Thyroid gland (tissue), 4 donors: ENCODE results near the gene RAB6B. TPM values are rescaled to one million over a fixed set of nuclear protein-coding genes. Genes with fewer than 3 reads are reported as not detected.

Experiments used
- DNase-seq, 2 donors: peaks; one replicate each; pipeline ENCODE4 v3.0.0-alpha.2; 2019
- H3K27ac ChIP-seq, 3 donors: fragments of 200-600 bp; sonication (generic); 1 replicate in 2 of 3; 2 replicates in 1 of 3; pipeline ENCODE4 v1.5.1; 2016 to 2019; ENCODE audit warnings: mild to moderate bottlenecking in 1 of 3, moderate library complexity in 1 of 3
- H3K27me3 ChIP-seq: fragments of 200-600 bp; sonication (generic); one replicate; pipeline ENCODE4 v1.5.1; 2019
- H3K36me3 ChIP-seq, 2 donors: fragments of 200-600 bp; sonication (generic); one replicate each; pipeline ENCODE4 v1.5.1; 2016 to 2019
- H3K4me1 ChIP-seq, 2 donors: fragments of 200-600 bp; sonication (generic); one replicate each; pipeline ENCODE4 v1.5.1; 2017 to 2019
- H3K4me3 ChIP-seq, 3 donors: fragments of 200-600 bp; sonication (generic); replicated peaks in 1 of 3; 1 replicate in 2 of 3; 2 replicates in 1 of 3; pipeline ENCODE4 v1.5.1; 2016; ENCODE audit warnings: mild to moderate bottlenecking in 1 of 3
- H3K9me3 ChIP-seq: fragments of 200-600 bp; sonication (generic); one replicate; pipeline ENCODE4 v1.5.1; 2017
- POLR2A ChIP-seq, 2 donors: fragments of 450-650 bp; IDR thresholded peaks; one replicate each; pipeline ENCODE4 v1.6.1; 2017; ENCODE audit warnings: antibody characterized with exemption in 2 of 2, mild to moderate bottlenecking in 2 of 2, moderate library complexity in 1 of 2
- WGBS, 2 donors: methylation state at CpG; one replicate each; pipeline ENCODE4 v1.1.5; 2017; 5-methylcytosine and 5-hydroxymethylcytosine counted together
- intact Hi-C: fragments of 100-400 bp; cut with DNase I; formaldehyde crosslinking; loops from one replicate; pipeline ENCODE4 v1.15.1; 2023
- total RNA-seq, 4 donors: library from RNA; depleted of rRNA; stranded (reverse); fragments of >200 nt; gene quantifications; one replicate each; pipeline ENCODE4 v1.2.3, GENCODE V29; 2016
- TF ChIP-seq, protein P1 (sequence below), 6 experiments: fragments of 200-600 bp in 3 of 6; fragments of 450-650 bp in 3 of 6; sonication (generic) in 3 of 6; IDR thresholded peaks; one replicate each; pipeline ENCODE4 v1.5.1; 2016 to 2019; ENCODE audit warnings: antibody characterized with exemption in 6 of 6, mild to moderate bottlenecking in 2 of 6, inconsistent platforms in 1 of 6, moderate library complexity in 1 of 6

The RAB6B gene
- total RNA-seq, 4 donors from 2014 or later: 4.4 to 6.2 (median 5.6) TPM

DNA sequence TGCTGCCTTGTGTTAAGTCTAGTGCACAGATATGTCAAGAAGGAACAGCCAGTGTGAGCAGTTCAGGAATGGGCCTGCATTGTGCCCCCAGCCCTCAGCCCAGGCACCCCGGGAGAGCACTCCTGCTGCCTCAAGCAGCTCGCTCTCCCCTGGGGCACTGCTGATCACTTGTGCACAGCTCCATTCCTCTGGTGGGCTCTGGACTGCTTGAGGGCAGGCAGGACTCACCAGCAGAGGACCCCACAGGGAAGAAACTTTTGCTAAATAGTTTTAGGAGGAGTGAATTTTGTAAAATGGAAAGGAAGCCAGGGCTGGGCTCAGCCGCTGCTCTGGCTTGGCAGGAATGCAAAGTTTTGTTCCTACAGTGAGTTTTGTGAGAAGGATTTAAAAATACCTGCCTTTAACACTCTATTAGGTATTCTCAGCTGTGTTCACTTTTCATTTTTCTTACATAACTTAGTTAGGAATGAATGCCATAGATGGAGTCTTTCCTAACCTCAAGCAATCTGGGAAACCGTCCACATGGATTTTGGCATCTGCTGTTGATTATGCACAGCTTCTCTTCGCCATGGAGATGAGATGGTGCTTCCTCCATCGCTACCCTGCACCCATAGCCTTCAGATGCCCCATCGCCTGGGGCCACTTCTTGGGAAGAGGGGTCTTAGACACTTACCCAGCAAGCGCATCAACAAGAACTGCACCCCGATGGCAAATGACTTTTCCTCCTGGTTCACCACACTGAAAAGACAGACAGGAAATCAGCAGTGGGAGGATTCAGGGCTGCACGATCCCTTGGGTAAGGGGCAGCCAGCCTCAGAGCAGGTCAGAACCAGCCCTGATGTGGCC is 42.3 kb upstream of the RAB6B start:
- Histone ChIP-seq H3K27me3 (no peaks in the 10 kb centered on the region), H3K4me1 (no peaks in the 10 kb centered on the region), H3K36me3 (peaks cover 5 to 16% of the 10 kb centered on the region in 2 donors), H3K4me3 (no peak overlapping the region), H3K27ac (no peak overlapping the region), H3K9me3 (no peaks in the 10 kb centered on the region)
- WGBS, 2 donors: 81 to 88% methylated on average over 9 to 10 of the region's 10 CpGs
- intact Hi-C loops: loop anchor here (10.0 kb wide), 1 partner anchor 277 kb away; no protein-coding TSS in a partner anchor
- TF ChIP-seq, protein P1, sequence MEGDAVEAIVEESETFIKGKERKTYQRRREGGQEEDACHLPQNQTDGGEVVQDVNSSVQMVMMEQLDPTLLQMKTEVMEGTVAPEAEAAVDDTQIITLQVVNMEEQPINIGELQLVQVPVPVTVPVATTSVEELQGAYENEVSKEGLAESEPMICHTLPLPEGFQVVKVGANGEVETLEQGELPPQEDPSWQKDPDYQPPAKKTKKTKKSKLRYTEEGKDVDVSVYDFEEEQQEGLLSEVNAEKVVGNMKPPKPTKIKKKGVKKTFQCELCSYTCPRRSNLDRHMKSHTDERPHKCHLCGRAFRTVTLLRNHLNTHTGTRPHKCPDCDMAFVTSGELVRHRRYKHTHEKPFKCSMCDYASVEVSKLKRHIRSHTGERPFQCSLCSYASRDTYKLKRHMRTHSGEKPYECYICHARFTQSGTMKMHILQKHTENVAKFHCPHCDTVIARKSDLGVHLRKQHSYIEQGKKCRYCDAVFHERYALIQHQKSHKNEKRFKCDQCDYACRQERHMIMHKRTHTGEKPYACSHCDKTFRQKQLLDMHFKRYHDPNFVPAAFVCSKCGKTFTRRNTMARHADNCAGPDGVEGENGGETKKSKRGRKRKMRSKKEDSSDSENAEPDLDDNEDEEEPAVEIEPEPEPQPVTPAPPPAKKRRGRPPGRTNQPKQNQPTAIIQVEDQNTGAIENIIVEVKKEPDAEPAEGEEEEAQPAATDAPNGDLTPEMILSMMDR (IDR thresholded peaks at IDR 0.05): no peak
- TF ChIP-seq POLR2A (IDR thresholded peaks at IDR 0.05): no peak
- DNase-seq: no peak

DNA sequence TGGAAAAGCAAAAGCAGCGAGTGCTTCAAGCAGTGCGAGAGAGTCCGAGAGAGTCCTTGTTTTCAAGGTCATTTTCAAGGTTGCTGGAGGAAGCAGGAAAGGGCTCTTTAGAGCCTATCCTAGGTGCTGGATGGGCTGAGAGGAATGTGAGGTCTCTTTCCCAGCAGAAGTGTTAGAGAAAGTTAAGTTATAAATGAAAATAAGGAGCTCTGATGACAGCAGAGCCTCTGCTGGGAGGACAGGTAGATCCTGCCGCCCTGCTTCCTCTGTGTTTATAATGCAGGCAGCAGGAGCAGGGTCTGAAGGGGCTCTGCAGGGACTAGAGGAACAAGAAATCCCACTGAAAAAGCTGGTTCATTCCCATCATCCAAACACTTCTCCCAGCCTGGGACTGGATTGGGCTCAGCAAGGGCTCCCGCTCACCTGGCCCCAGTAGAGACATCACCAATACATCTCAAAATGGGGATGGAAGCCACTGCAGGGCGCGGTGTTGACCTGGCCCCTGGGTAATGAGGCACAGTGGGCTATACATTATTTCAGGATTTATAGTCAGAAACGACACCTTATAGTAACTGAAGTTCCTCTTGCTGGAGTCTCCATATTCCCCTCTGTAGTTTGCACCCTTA is 41.5 kb upstream of the RAB6B start:
- Histone ChIP-seq H3K27me3 (no peaks in the 10 kb centered on the region), H3K36me3 (peaks cover 0 to 16% of the 10 kb centered on the region in 2 donors), H3K9me3 (no peaks in the 10 kb centered on the region), H3K27ac (no peak overlapping the region), H3K4me1 (no peaks in the 10 kb centered on the region), H3K4me3 (no peak overlapping the region)
- TF ChIP-seq POLR2A (IDR thresholded peaks at IDR 0.05): no peak
- TF ChIP-seq, protein P1 (IDR thresholded peaks at IDR 0.05): no peak
- 80 to 87% methylated on average over 8 of the region's 8 CpGs for WGBS, 2 donors
- intact Hi-C loops: loop anchor here (10.0 kb wide), 1 partner anchor 278 kb away; no protein-coding TSS in a partner anchor
- DNase-seq: no peak

DNA sequence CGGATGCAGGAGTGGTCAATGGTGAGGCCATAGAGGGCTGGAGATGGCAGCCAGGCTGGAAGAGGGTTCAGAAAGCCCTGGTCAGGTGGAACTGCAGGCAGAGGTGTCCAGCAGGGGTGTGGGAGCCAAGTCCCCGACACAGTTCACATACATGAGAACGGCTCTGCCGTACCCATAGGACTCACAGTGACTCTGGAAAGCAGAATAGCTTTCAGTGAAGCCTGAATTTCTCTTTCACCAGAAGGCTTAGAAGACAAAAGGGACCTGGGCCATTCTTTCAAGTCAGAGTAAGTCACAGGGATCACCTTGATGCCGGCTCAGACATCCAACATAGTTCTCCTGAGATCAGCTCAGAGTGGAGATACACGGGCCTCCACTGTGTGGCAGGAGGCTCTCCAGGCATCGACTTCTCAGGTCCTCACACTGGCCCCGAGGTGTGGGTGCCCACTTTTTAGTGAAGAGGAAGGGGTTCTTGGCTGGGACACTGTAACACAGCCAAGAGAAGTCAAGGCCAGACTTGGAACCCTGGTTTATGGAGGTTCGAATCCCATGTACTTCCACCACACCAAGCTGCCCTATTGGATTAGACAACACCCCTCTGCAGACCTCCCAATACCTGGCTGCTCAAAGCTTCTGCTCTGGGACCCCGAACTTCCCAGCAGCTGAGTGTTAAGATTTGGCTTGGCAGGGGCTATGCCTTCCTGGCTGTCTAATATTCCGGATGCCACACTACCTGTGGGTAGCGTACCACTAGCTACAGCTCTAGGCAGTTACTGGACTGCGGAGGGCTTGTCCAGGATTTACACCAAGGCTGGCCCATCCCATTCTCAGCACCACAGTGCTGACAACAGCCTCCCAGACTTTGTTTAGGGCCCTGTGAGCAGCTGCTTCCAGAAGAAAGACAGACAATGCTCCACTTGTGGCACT is 40.4 kb upstream of the RAB6B start:
- DNase-seq: no peak
- no peak for TF ChIP-seq POLR2A (IDR thresholded peaks at IDR 0.05)
- TF ChIP-seq, protein P1 (IDR thresholded peaks at IDR 0.05): no peak
- H3K36me3 ChIP-seq: peaks cover 0 to 16% of the 10 kb centered on the region in 2 donors
- no peaks in the 10 kb centered on the region for H3K27me3 ChIP-seq
- H3K4me3 ChIP-seq: no peak overlapping the region
- H3K9me3 ChIP-seq: no peaks in the 10 kb centered on the region
- no peaks in the 10 kb centered on the region for H3K4me1 ChIP-seq
- 90 to 93% methylated on average over 11 of the region's 13 CpGs for WGBS, 2 donors
- H3K27ac ChIP-seq: no peak overlapping the region
- intact Hi-C loops: loop anchor here (10.0 kb wide), 1 partner anchor 279 kb away; no protein-coding TSS in a partner anchor

DNA sequence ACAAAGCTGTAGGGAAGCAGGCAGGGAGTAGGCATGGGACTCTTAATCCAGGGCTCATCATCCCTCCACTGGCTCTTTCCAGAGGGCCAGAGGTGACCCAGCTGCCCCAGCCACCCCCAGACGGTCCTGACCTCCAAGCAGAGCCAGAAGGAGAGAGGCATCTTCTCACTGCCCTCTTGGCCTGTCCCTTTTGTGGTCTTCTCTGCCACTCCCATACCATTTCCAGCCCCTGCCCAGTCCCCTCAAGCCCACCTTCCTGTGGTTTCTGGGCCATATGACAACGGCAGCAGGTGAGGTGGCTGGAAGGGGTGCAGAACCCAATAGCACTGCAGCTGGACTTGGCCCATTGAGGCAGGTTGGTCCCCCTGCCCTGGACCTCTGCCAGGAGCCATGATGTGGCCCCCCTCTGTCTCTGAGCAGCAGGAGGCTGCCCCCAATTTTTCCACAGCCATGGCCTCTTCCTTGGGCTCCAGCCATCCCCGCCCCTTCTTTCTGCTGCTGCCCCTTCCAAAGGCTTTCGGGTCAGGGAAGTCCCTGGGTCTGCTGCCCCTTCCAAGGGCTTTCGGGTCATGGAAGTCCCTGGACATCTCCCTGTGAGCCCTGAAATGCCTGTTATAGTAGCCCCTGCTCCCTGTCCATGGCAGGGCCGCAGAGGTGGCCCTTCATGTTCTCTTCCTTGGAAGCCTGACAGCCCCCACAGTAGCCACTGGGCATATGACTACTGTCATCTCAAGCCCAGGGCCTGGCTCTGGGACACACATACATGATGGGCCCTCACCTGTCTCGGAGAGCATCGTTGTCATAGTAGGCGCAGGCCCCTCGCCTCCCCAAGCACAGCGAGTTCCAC is 39.5 kb upstream of the RAB6B start:
- TF ChIP-seq, protein P1 (IDR thresholded peaks at IDR 0.05): no peak
- no peak for TF ChIP-seq POLR2A (IDR thresholded peaks at IDR 0.05)
- H3K9me3 ChIP-seq: no peaks in the 10 kb centered on the region
- H3K4me3 ChIP-seq: no peak overlapping the region
- no peaks in the 10 kb centered on the region for H3K27me3 ChIP-seq
- intact Hi-C loops: loop anchor here (10.0 kb wide), 1 partner anchor 280 kb away; no protein-coding TSS in a partner anchor
- H3K4me1 ChIP-seq: no peaks in the 10 kb centered on the region
- no peak for DNase-seq
- no peak overlapping the region for H3K27ac ChIP-seq
- H3K36me3 ChIP-seq: peaks cover 0 to 16% of the 10 kb centered on the region in 2 donors
- 94 to 99% methylated on average over 8 to 11 of the region's 11 CpGs for WGBS, 2 donors
